ENCODE measurements around the gene SLAMF6.
"Not testable (repeated sequence)": the region's sequence is repeated elsewhere in the genome, so short reads cannot be mapped to it uniquely, and the experiment has no call there.

GRCh38 chr1:160559437-160559836 lies 36.4 kb upstream of the SLAMF6 start:
- not testable (repeated sequence) for TF ChIP-seq CTCF (IDR thresholded peaks at IDR 0.05); ZFX (IDR thresholded peaks at IDR 0.05; ENCODE audit: borderline replicate concordance)

All from 22Rv1 (cell line).